ENCODE data around the gene EYS.

- TF ChIP-seq REST (IDR thresholded peaks at IDR 0.05; ENCODE audit: insufficient read depth in 1 of 2, low read depth in 2 of 2, low read length in 2 of 2): no peak
- TF ChIP-seq TAF1 (IDR thresholded peaks at IDR 0.05; ENCODE audit: borderline replicate concordance, insufficient read depth, low read length): no peak
- TF ChIP-seq SIN3A (IDR thresholded peaks at IDR 0.05; ENCODE audit: borderline replicate concordance, insufficient read depth, low read length): no peak
Measured at GRCh38 chr6:64259372-64259771, 1447.7 kb downstream of the EYS start.
